ENCODE data around the gene PALB2.

The PALB2 gene

GRCh38 chr16:23640931-23641765, at the start of gene PALB2, which contains the start of gene DCTN5:
Gene PALB2, minus strand, starts transcription at chr16:23641310. Its CDS starts 153 bp downstream, at chr16:23641157.
Gene DCTN5, plus strand, starts transcription at chr16:23641466. Its CDS starts 77 bp downstream, at chr16:23641543.
- peak; percentile 66 to 74 (median 72) for DNase-seq

- DNase-seq, result no peak
Measured at GRCh38 chr16:23689442-23690187, 48.5 kb upstream of the PALB2 start.

- no peak for DNase-seq
Measured at GRCh38 chr16:23687034-23687808, 46.1 kb upstream of the PALB2 start.

GRCh38 chr16:23683487-23683886, 42.4 kb upstream of the PALB2 start:
- no peak for DNase-seq

GRCh38 chr16:23682181-23682580, 41.1 kb upstream of the PALB2 start:
- DNase-seq, result no peak

GRCh38 chr16:23679986-23680336, 38.9 kb upstream of the PALB2 start:
- DNase-seq, result no peak

GRCh38 chr16:23679274-23679985, 38.3 kb upstream of the PALB2 start:
- DNase-seq, result no peak

- DNase-seq, result peak; percentile 35 to 55 (median 47)
Measured at GRCh38 chr16:23678430-23679273, 37.5 kb upstream of the PALB2 start, which contains the start of gene PLK1. Gene PLK1, plus strand, starts transcription at chr16:23678889. Its CDS starts 44 bp downstream, at chr16:23678933.

- no peak for DNase-seq
Measured at GRCh38 chr16:23676924-23677480, 35.9 kb upstream of the PALB2 start.

GRCh38 chr16:23673971-23674614, 33.0 kb upstream of the PALB2 start:
- no peak for DNase-seq

GRCh38 chr16:23670137-23670776, 29.1 kb upstream of the PALB2 start:
- no peak for DNase-seq

- no peak for DNase-seq
Measured at GRCh38 chr16:23668873-23669272, 27.8 kb upstream of the PALB2 start.

- no peak for DNase-seq
Measured at GRCh38 chr16:23668225-23668624, 27.1 kb upstream of the PALB2 start.

- no peak for DNase-seq
Measured at GRCh38 chr16:23667355-23667659, 26.2 kb upstream of the PALB2 start.

GRCh38 chr16:23666571-23667354, 25.7 kb upstream of the PALB2 start:
- no peak for DNase-seq

GRCh38 chr16:23663918-23664317, 22.8 kb upstream of the PALB2 start:
- no peak for DNase-seq

- DNase-seq, result no peak
Measured at GRCh38 chr16:23651943-23652468, 10.9 kb upstream of the PALB2 start.

- no peak for DNase-seq
Measured at GRCh38 chr16:23650674-23651416, 9.7 kb upstream of the PALB2 start.
